Smooth muscle cell (in vitro differentiated cells): ENCODE results near the gene CYSTM1. TPM values are rescaled to one million over a fixed set of nuclear protein-coding genes. Genes with fewer than 3 reads are reported as not detected.

Experiments used
- DNase-seq: peaks from one replicate; lab custom pipeline; 2025; ENCODE audit not compliant: unreplicated experiment; lab: John Stamatoyannopoulos, UW
- H2AFZ ChIP-seq: fragments of 200-600 bp; sonication (generic); 2 replicates; pipeline ENCODE4 v1.6.0; 2016; ENCODE audit warnings: antibody characterized with exemption, low read depth, mild to moderate bottlenecking
- H3F3A ChIP-seq: fragments of 200-600 bp; sonication (generic); 2 replicates; pipeline ENCODE4 v1.6.0; 2017; ENCODE audit warnings: antibody characterized with exemption, low read depth
- H3K27ac ChIP-seq: fragments of 200-600 bp; sonication (generic); 2 replicates; pipeline ENCODE4 v1.5.1; 2016; ENCODE audit warnings: low read depth, mild to moderate bottlenecking
- H3K27me3 ChIP-seq: fragments of 200-600 bp; sonication (generic); 2 replicates; pipeline ENCODE4 v1.6.1; 2016; ENCODE audit warnings: low read depth, mild to moderate bottlenecking
- H3K36me3 ChIP-seq: fragments of 200-600 bp; sonication (generic); 2 replicates; pipeline ENCODE4 v1.5.1; 2016; ENCODE audit warnings: low read depth
- H3K4me1 ChIP-seq: fragments of 200-600 bp; sonication (generic); 2 replicates; pipeline ENCODE4 v1.5.1; 2016; ENCODE audit warnings: low read depth
- H3K4me2 ChIP-seq: fragments of 200-600 bp; sonication (generic); 2 replicates; pipeline ENCODE4 v1.6.0; 2016; ENCODE audit warnings: mild to moderate bottlenecking
- H3K4me3 ChIP-seq: fragments of 200-600 bp; sonication (generic); 2 replicates; pipeline ENCODE4 v1.5.1; 2016; ENCODE audit warnings: mild to moderate bottlenecking
- H3K79me2 ChIP-seq: fragments of 200-600 bp; sonication (generic); 2 replicates; pipeline ENCODE4 v1.6.0; 2016; ENCODE audit warnings: low read depth, mild to moderate bottlenecking
- H3K9ac ChIP-seq: fragments of 200-600 bp; sonication (generic); 2 replicates; pipeline ENCODE4 v1.6.0; 2016; ENCODE audit warnings: low read depth
- H3K9me3 ChIP-seq: fragments of 200-600 bp; sonication (generic); replicated peaks from 2 replicates; pipeline ENCODE4 v1.5.1; 2016; ENCODE audit warnings: low read depth
- H4K20me1 ChIP-seq: fragments of 200-600 bp; sonication (generic); 2 replicates; pipeline ENCODE4 v1.6.0; 2016; ENCODE audit warnings: low read depth
- WGBS: methylation state at CpG from one replicate; pipeline ENCODE4 v1.1.7; 2016; ENCODE audit warnings: low lambda C conversion rate; 5-methylcytosine and 5-hydroxymethylcytosine counted together
- polyA plus RNA-seq: library from polyadenylated mRNA; unstranded; fragments of >200 nt; fragmentation: Nextera tagmentation; extraction: Ambion mirVana; gene quantifications from 2 replicates; pipeline ENCODE4 v1.2.1, GENCODE V29; 2016
- total RNA-seq: library from RNA; depleted of rRNA; stranded (reverse); fragments of >200 nt; gene quantifications from 2 replicates; pipeline ENCODE4 v1.2.3, GENCODE V29; 2014
- TF ChIP-seq, protein P1 (sequence below): fragments of 200-600 bp; sonication (generic); IDR thresholded peaks from 2 replicates; pipeline ENCODE4 v1.5.1; 2017; ENCODE audit warnings: borderline replicate concordance, mild to moderate bottlenecking, antibody characterized with exemption; ENCODE audit not compliant: insufficient read depth, poor library complexity, severe bottlenecking

The CYSTM1 gene
- total and polyA plus RNA-seq, 2 experiments from 2014 or later: 23.5 to 45.6 TPM

DNA sequence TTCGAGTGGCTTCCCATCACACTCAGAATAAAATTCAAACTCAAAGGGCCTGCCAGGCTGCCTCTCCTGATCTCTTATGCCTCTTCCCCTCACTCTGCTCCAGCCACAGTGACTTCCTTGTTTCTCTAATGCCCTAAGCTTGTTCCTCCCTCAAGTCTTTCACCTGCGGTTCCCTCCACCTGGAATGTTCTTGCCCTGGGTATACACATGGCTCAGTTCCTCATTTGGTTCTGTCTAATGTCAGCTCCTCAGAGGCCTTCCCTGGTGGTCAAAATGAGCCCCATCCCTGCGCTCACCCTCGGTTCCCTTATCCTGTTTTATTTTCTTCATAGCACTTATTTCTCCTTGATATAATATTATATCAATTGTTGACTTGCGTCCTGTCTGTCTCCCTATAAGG is 12.7 kb upstream of the CYSTM1 start:
- Histone ChIP-seq H3K27ac (no peak overlapping the region), H3K79me2 (no peaks in the 10 kb centered on the region), H3K4me3 (no peak overlapping the region), H2AFZ (no peak overlapping the region), H3K36me3 (no peaks in the 10 kb centered on the region), H3F3A (no peaks in the 10 kb centered on the region), H4K20me1 (no peaks in the 10 kb centered on the region), H3K4me2 (no peak overlapping the region), H3K4me1 (no peaks in the 10 kb centered on the region), H3K27me3 (no peaks in the 10 kb centered on the region), H3K9me3 (no peaks in the 10 kb centered on the region), H3K9ac (no peak overlapping the region)
- no peak for DNase-seq
- TF ChIP-seq, protein P1, sequence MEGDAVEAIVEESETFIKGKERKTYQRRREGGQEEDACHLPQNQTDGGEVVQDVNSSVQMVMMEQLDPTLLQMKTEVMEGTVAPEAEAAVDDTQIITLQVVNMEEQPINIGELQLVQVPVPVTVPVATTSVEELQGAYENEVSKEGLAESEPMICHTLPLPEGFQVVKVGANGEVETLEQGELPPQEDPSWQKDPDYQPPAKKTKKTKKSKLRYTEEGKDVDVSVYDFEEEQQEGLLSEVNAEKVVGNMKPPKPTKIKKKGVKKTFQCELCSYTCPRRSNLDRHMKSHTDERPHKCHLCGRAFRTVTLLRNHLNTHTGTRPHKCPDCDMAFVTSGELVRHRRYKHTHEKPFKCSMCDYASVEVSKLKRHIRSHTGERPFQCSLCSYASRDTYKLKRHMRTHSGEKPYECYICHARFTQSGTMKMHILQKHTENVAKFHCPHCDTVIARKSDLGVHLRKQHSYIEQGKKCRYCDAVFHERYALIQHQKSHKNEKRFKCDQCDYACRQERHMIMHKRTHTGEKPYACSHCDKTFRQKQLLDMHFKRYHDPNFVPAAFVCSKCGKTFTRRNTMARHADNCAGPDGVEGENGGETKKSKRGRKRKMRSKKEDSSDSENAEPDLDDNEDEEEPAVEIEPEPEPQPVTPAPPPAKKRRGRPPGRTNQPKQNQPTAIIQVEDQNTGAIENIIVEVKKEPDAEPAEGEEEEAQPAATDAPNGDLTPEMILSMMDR: no peak
- WGBS: 90% methylated on average over 5 of the region's 5 CpGs

DNA sequence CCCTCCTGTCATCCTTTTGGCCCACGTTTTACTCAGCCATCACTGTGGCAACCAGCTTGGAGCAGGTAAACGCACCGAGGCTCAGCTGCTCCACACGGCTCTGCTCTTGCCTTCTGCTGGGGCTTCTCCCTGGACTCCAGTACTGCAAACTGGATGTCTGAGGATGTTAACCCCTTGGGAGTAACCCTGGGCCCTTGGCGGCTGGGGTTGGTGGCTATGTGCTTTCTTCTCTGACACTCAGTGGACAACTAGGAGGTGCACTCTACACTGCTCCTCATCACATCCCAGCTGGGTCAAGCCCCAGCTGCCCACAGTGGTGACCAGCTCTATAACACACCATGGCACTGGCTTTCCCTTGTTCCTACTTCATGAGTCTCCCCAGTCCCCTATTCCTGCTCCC is 12.2 kb upstream of the CYSTM1 start:
- Histone ChIP-seq H3K79me2 (no peaks in the 10 kb centered on the region), H3K27me3 (no peaks in the 10 kb centered on the region), H3F3A (no peaks in the 10 kb centered on the region), H3K9ac (no peak overlapping the region), H3K36me3 (no peaks in the 10 kb centered on the region), H3K4me1 (no peaks in the 10 kb centered on the region), H4K20me1 (no peaks in the 10 kb centered on the region), H3K4me3 (no peak overlapping the region), H2AFZ (no peak overlapping the region), H3K9me3 (no peaks in the 10 kb centered on the region), H3K4me2 (no peak overlapping the region), H3K27ac (no peak overlapping the region)
- DNase-seq: no peak
- TF ChIP-seq, protein P1: no peak
- WGBS: 83% methylated on average over 5 of the region's 5 CpGs

DNA sequence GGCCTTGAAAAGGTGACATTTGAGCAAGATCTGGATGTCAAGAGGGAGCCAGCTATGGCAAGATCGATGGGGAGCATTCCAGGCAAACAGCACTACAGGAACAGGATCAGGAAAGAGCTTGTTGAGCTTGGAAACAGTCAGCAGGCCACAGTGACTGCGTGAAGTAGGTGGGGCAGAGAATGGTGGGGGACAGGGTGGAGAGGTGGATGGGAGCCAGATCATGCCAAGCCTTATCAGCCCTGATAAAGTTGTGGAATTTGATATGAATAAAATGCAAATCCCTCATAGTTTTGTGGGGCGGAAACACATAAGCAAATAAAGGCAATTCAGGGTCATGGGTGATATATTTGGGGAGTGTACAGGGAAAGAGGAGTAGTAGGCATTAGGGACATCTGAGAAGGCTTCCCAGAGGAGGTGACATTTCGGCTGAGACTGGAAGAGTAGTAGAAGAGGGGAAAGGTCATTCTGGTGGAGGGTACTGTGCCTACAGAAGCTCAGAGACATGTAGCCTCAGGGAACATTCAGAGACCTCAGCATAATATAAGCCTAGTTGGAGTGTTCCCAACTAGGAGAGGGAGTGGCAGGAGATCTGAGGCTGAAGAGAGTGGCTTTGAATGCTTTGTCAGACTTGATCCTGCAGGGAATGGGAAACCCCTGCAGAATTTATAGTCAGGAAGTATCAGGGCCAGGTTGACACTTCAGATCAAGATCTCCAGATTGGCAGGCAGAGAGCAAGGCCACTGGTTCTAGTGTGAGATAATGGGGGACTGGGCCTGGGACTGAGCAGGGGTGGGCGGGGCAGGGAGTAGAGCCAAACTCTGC is 9.7 kb upstream of the CYSTM1 start:
- no peak overlapping the region for H3K4me2 ChIP-seq

More for the DNA sequence above, 9.7 kb upstream of the CYSTM1 start:
- Histone ChIP-seq H3K9me3 (no peaks in the 10 kb centered on the region), H3K79me2 (no peaks in the 10 kb centered on the region), H4K20me1 (no peaks in the 10 kb centered on the region), H3K27me3 (no peaks in the 10 kb centered on the region), H3K27ac (no peak overlapping the region), H3K36me3 (no peaks in the 10 kb centered on the region), H3F3A (no peaks in the 10 kb centered on the region), H3K4me3 (no peak overlapping the region), H2AFZ (no peak overlapping the region), H3K9ac (no peak overlapping the region), H3K4me1 (no peaks in the 10 kb centered on the region)
- 84% methylated on average over 4 of the region's 5 CpGs for WGBS
- no peak for DNase-seq
- TF ChIP-seq, protein P1: no peak
